Prostate gland (tissue), 2 donors: ENCODE measurements around the gene PLA2G4E.

Experiments used
- POLR2A ChIP-seq: fragments of 450-650 bp; IDR thresholded peaks from one replicate; pipeline ENCODE4 v1.6.1; 2016; ENCODE audit warnings: antibody characterized with exemption, mild to moderate bottlenecking
- POLR2AphosphoS5 ChIP-seq: sonication (generic); formaldehyde crosslinking; IDR thresholded peaks from one replicate; pipeline ENCODE4 v1.6.1; 2017; ENCODE audit warnings: antibody characterized with exemption
- TF ChIP-seq, protein P1 (sequence below), 4 experiments: fragments of 200-600 bp in 2 of 4; fragments of 450-650 bp in 2 of 4; sonication (generic) in 2 of 4; IDR thresholded peaks; 1 replicate in 3 of 4; 2 replicates in 1 of 4; pipeline ENCODE4 v1.5.1; 2016 to 2019; ENCODE audit warnings: antibody characterized with exemption in 4 of 4, mild to moderate bottlenecking in 2 of 4, moderate library complexity in 2 of 4

DNA sequence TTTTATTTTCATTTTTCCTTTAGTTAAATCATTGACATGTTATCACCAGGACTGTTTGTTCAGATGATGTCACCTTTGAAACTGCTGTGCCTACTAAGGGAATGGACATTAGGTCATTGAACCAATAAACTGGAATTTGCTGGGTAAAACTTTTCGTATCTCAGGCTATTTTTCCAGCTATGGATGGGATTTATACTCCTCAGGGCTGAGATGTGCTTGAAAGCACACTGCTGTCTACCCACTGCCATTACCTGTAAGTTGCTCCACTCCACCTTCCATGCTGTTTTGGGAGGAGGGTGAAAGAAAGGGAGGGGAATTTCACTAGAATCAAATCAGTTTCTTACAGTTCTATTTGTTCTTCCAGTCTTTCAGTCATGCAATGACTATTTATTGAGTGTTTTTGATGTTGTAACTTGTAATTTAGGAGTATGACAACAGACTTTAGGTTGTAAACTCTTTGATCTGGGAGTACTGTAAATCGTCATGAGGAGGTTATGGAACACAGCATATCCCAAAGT lies 59.8 kb downstream of the PLA2G4E start:
- TF ChIP-seq POLR2AphosphoS5: no peak
- TF ChIP-seq, protein P1, sequence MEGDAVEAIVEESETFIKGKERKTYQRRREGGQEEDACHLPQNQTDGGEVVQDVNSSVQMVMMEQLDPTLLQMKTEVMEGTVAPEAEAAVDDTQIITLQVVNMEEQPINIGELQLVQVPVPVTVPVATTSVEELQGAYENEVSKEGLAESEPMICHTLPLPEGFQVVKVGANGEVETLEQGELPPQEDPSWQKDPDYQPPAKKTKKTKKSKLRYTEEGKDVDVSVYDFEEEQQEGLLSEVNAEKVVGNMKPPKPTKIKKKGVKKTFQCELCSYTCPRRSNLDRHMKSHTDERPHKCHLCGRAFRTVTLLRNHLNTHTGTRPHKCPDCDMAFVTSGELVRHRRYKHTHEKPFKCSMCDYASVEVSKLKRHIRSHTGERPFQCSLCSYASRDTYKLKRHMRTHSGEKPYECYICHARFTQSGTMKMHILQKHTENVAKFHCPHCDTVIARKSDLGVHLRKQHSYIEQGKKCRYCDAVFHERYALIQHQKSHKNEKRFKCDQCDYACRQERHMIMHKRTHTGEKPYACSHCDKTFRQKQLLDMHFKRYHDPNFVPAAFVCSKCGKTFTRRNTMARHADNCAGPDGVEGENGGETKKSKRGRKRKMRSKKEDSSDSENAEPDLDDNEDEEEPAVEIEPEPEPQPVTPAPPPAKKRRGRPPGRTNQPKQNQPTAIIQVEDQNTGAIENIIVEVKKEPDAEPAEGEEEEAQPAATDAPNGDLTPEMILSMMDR (IDR thresholded peaks at IDR 0.05): no peak
- TF ChIP-seq POLR2A: no peak
